ENCODE measurements around the gene CLIC3.

CLIC3 gene

DNA sequence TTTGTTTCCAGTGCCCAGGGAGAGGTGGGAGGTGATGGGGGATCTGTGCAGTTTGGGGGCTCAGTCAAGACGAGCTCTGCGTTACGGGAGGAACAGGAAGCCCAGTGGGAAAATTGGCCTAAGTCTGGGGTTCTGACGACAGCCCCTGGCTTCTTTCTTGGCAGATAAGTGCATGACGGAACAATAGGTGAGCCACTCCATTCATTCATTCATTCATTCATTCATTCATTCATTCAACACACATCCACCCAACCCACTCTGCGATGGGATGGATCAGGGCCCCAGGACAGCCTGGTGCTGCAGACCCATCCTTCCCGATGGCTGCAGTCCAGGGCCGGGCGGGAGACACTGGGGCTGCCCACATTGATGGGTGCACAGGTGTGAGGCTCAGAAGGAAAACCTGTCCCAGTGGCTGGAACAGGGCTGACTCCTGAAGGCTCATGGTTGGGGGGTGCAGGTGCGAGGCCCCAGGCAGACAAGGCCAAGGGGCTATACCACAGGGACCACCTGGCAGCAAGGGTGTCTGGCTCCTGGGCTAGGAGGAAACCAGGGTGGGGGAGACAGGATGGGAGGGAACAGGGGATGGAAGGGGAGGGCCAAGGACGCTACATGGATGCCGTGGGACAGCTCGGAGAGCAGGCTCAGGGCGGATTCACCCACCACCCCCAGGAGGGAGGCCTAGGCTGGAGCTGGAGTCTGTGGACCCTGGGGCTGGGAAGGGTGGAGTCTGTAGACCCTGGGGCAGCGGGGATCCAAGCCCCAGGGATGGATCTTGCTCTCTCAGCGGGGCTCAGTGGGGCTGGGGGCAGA is 15.5 kb downstream of the CLIC3 start:
- no peak for DNase-seq (ENCODE audit: low spot score)

DNA sequence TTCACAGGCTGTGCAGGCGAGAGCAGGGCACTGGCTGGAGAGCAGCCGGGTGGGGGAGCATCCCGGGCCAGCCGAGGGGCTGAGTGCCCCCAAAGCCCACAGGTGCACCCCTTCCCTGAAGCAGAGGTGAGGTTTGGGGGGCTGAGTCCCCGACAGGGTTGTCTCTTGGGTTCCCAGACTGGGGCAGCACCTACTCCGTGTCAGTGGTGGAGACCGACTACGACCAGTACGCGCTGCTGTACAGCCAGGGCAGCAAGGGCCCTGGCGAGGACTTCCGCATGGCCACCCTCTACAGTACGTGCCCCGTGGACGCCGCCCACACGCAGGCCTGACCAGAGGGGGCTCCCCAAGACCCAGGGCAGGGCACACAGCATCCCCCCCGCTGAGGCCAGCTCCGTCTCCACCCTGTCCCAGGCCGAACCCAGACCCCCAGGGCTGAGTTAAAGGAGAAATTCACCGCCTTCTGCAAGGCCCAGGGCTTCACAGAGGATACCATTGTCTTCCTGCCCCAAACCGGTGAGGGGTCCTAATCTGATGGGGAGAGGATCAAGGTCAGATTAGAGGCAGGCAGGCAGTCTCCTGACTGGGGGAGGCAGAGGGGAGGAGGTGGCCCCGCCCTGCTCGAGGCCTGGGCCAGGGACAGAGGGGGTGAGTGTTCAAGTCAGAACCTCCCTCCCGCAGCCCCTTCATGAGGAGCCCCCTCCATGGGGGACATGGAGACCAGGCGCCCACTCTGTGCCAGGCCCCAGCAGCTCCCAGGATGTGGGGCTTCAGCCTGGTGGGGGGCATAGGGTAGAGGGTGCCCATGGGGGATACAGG is 16.4 kb downstream of the CLIC3 start:
- no peak for DNase-seq (ENCODE audit: low spot score)

DNA sequence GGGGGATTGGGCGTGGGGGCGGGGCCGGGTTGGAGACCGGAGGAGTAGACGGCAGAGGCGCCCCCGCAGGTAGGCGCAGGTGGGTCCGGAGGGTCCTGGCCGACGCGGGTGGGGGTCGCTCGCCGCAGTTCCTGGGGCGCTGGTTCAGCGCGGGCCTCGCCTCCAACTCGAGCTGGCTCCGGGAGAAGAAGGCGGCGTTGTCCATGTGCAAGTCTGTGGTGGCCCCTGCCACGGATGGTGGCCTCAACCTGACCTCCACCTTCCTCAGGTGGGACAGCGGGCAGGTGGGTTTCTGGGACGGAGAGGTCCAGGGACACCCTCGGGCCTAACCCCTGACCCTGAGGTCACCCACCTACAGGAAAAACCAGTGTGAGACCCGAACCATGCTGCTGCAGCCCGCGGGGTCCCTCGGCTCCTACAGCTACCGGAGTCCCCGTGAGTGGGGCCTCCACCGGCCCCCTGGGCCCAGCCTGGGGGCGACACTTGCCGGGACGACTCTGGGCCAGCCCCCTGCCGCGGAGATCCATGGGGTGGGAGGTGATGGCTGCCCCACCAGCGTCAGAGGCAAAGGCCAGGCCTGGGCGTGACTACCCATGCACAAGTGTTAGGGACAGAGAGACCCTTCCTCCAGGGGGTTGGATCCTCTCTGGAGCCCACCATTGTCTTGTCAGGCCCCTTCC is 17.4 kb downstream of the CLIC3 start:
- no peak for DNase-seq (ENCODE audit: low spot score)

DNA sequence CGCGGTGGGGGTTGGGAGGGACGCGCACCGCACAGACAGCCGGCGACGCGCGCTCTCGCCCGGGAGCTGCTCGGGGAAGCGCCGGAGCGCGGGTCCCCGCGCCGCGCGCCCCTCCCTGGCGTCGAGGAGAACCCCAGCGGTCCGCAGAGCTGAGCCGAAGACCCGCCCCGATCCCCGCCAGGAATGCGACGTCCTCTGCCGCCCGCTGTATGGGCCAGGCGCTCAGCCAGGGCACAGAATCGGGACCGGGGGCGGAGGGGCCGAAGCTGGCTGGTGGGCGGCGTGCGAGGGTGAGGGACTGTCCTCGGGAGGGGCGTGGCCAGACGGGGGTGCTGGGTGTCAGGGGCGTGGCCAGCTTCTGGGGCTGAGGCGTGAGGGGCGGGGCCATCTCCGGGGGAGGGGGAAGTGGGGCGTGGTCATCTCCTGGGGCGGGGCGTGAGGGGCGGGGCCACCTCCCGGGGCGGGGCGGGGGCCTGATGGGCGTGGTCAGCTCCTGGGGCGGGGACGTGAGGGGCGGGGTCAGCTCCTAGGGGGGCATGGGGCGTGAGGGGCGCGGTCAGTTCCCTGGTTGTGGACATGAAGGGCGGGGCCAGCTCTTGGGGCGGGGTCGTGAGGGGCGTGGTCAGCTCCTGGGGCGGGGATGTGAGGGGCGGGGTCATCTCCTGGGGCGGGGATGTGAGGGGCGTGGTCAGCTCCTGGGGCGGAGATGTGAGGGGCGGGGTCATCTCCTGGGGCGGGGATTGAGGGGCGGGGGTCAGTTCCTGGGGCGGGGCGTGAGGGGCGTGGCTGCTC is 18.1 kb downstream of the CLIC3 start:
- DNase-seq (ENCODE audit: low spot score) = peak; percentile 96

DNA sequence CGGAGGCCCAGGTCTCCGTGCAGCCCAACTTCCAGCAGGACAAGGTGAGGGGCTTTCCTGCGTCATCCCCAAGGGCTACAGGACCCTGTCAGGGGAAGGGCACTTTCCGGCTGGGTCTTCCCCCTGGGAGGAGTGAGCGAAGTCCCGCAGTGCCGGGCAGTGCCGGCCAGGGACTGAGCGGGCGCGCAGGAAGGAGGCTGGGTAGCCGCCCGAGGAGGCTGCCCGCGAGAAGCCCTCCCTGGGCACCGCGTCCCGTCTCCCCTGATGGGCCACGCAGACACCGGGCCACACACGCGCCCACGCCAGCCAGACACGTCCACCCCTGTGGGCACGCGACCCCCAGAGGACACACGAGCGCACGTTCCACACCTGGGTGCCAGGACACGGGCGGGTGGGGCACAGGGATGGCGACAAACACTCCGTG is 18.7 kb downstream of the CLIC3 start:
- no peak for DNase-seq (ENCODE audit: low spot score)

DNA sequence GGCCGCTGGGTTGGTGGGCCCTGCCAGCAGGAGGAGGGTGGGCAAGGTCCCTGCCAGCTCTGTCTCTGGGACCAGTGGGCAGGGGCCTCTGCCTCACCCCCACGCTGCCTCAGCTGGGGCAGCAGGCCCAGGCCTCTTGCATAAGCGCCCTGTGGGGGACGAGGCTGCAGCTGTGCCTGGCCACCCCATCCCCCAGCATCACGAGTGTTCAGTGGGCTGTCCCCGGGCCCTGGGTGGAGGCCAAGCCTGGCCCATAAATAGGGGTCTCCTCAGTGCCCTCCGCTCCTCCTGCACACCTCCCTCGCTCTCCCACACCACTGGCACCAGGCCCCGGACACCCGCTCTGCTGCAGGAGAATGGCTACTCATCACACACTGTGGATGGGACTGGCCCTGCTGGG is 19.1 kb downstream of the CLIC3 start, which contains the start of gene PTGDS:
Gene PTGDS (plus strand): TSS at position 282 of the 400 bp plus-strand sequence. CDS start 75 bp downstream, at position 357.
- DNase-seq (ENCODE audit: low spot score) = no peak

DNA sequence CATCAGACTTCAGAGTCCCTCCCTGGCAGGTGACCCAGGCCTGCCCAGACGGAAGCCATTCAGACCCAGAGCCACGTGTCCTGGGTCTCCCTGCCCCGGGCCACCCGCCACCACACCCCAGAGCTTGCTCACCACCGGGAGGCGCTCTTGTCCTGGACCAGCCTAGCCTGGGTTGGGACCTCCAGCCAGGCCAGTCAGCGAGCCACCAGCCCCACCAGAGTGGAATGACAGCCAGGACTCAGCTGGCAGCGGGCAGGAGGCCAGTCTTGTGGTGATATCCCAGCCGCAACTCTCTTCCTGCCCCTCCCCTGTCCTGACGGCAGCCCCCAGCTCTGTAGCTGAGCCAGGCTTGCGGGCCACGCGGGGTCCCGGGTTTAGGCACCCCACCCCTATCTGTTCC is 20.7 kb downstream of the CLIC3 start:
- DNase-seq (ENCODE audit: low spot score) = no peak

DNA sequence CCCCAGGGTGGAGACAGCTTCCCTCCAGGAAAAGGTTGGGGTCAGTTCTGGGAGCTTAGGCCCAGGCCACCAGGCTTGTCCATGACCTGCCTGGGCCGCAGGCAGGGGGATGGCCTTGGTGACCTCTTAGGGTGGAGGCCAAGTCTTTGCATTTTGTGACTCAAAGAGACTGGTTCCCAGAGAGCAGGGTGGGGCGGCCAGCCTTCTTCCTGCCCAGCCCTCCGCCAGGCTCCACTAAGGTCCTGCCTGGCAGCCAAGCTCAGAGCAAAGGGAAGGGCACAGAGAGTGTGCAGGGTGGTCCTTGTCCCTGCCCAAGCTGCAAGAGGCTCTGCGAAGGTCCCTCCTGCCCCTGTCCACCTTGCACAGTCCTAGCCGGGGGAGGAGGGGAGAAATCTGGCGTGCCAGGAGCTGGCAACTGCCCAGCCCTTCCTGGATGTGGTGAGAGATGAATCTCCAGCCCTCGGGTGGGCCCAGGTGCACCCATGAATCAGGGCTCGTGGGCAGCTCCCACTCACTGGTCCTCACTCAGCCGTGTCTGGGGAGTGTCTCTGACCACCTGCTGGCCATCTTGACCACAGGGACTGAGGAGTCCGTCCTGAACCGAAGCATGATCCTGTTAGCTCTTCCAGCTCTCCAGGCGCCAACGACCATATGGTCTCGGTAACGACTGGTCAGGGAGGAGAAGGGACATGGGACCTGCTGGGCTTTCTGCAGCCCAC is 21.4 kb downstream of the CLIC3 start:
- DNase-seq (ENCODE audit: low spot score) = no peak

DNA sequence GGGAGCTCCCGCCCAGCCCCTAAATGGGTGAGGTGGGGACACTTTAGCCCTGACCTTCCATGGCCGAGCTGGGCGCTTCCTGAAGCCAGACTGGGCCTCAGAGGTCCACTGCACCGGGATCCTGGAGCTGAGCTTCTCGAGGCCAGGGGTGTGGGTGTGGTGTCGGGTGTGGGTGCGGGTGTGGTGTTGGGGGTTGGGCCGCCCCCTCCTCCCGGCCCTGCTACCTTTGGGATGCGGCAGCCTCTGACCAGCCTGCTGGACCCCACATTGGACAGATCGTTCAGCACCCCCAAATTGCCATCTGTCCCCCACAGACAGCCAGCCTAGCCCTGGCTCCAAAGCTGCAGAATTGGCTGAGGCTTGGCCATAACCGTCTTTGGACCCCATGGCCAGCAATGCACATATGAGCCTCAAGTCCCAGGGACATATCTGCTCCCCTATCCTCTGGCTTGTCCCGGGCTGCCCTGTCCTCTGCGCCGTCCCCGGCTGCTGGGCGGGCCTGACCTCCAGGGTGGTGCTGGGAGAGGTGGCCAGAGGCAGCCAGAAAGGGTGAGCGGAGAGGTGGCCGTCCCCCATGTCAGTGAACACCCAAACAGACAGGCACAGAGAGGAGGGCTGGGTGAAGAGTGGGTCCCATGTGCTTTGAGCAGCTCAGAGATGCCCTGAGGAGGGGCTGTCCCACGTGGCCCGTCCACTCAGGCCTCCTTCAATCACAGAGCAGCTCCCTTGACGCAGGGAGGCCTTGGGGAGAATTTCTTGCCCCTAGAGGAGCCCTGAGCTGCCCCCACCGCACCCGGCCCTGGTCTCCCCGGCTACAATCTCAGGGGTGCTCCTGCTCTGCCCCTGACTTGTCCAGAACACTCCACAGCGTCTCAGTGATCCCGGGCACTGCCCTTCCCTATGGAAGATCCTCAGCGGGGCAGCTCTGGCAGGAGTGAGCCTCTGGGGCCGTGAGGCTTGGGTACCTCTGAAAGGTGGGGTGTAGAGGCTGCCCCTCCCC is 22.4 kb downstream of the CLIC3 start:
- no peak for DNase-seq (ENCODE audit: low spot score)

DNA sequence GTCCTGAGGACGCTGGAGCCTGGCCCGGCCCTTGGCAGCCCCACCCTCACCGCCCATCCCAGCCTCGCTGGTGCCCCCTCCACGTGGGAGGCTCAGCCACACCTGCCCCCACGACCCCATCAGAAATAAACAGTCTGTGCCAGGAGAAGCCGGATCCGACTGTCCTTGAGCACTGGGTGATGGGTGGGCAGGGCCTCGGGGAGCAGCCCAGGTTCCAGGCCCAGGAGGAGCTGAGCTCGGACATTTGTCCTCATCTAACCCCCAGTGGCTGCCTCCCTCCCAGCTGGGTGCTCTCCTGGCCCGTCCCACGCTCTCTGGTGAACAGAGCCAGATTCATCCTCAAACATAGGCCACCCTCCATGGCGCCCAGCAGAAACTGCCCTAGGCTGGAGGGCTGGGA is 23.6 kb downstream of the CLIC3 start:
- DNase-seq (ENCODE audit: low spot score) = no peak

DNA sequence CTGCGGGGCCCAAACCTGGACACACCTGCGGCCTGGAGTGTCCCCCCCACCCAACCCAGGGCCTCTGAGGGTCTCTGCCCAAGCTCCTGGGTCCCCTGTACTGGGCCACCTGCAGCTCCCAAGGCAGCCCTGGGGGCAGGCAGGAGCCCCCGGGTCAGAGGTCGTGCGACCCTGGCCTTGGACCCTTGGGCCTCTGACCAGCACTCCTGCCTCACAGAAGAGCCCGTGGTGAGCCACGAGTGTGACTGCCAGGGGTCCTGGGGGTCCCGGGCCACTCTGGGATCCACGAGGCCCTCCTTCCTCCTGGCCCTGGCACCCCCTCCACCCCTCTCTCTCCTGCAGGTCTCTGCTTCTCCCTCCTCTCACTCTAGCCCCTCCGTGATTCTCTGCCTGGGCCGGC is 24.0 kb downstream of the CLIC3 start:
- DNase-seq (ENCODE audit: low spot score) = no peak

DNA sequence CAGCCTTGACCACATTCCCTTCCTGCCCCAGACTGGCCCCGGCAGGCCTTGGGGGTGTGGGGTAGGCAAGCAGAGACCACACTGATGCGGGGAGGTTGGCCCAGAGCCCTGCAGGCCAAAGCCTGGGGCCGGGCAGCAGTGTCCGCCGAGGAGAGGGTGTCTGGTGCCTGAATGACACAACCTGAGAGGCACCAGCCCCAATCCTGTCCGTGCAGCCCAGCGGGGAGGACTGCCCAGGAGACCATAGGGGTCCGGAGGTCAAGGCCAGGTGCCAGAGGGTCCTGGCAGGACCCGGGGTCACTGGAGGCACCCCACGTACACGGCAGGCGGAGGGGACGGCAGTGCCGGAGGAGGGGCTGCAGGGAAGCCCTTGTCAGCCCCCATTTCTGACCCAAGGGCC is 24.6 kb downstream of the CLIC3 start:
- no peak for DNase-seq (ENCODE audit: low spot score)

DNA sequence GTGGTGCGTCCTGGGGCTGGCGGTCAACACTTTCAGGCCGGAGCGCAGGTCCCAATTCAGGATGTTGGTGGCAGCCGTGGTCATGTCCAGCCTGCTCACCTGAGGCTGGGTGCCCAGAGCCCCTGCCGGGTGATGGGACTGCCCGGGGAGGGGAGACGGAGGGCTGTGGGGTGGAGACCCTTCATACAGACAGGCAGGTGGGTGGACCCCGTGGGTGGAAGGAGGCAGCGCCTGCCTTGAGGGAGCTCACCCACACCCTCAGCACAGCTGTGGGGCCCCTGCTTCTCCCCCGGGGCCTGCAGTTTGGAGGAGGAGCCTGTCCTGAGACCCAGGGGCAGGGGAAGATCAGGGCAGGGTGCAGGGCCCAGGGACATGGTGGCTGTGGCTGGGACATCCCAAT is 26.0 kb downstream of the CLIC3 start:
- no peak for DNase-seq (ENCODE audit: low spot score)

DNA sequence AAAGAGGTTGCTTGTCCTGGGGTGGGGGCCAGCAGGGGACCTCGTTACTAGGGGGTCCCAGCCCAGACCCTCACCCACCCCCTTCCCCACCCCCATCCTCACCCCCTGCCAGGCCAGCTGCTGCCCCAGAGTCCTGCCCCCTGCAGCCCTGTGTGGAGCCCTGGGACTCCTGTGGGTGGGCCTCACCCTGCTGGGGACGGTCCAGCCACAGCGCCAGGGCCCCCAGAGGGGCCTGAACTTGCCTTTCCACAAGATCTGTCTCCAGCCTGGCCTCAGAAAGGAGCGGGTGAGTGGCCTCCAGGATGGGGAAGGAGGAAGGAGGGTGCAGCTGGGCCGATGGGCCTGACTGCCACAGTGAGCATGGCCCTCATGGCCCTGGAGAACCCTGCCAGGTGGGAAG is 26.6 kb downstream of the CLIC3 start:
- DNase-seq (ENCODE audit: low spot score) = no peak

DNA sequence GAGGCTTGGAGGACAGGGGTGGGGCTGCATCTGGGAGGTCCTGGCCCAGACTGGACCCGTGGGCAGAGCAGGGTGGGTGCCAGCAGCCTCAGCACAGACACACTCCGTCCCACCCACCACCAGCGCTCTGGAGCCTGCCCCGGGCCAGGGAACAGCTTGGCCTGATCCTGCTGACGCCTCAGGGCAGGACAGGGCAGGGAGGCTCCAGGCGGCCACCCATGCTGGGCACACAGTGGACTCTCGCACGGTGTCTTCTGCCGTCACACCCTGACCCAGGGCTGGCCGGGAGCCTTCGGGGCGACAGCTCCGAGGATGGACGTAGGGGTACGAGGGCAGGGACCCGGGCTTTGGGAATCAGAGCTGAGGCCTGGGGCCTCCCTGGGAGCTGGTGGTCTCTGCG is 27.2 kb downstream of the CLIC3 start:
- no peak for DNase-seq (ENCODE audit: low spot score)

DNA sequence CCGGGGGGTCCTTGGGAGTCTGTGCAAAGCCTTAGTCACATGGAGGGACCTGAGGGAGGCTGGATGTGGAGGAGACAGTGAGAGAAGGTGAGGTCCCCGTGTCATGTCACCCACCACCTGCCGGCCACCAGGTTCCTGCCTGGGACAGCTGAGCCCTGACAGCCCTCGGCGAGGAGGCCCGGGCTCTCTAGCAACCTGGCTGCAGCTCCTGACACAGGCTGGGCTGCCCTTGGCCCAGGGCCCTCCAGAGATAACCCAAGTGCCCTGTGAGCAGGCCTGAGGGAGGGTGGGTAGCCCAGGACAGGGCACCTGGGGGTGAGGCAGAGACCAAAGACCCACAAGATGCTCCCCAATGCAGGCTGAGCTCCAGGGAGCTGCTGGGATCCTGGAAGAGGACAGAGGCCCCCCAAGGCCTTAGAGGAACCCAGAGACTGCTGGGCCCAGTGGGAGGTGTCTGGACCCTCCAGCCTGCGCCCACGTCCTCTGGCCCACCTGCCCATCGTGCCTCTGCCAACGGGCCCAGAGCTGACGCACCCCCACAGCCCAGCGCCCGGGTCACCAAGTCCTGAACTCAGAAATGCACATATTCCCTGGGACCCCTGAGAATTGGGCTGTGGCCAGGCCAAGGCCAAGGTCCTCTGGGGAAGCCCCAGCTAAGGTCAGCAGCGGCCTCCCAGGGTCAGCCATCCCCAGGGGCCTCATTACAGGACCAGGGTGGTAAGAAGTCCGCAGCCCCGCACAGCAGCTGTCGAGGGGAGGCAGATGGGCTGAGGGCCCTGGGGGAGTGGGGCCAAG is 27.8 kb downstream of the CLIC3 start:
- no peak for DNase-seq (ENCODE audit: low spot score)

DNA sequence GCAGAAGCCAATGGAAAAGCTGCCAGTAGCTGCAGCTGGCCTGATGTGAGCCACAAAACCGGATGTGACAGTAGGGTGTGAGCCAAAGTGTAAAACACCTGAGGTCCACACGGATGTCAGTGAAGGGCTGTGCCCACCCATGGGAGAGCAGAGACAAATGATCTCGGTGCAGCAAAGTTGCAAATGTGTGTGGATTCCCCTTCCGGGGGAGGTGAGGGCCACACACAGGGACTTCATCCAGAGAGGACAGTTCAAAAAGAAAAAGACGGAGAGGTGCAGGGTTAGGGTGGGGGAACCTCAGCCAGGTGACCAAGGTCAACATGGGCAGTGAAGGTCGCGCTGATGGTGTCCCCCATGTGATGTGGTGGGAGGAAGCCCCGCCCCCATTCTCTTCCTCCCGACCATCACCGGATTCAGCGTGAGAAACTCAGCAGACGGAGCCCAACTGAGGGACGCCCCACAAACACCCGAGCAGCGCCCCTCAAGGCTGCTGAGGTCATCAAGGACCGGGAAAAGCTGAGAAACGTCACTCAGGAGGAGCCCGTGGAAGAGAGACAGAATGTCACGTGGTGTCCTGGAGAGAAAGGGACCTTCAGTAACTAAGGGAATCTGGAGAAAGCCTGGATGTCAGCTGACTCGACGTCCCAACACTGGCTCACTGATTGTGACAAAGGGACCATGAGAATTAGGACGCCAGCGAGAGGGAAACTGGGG is 30.4 kb downstream of the CLIC3 start:
- no peak for DNase-seq (ENCODE audit: low spot score)

DNA sequence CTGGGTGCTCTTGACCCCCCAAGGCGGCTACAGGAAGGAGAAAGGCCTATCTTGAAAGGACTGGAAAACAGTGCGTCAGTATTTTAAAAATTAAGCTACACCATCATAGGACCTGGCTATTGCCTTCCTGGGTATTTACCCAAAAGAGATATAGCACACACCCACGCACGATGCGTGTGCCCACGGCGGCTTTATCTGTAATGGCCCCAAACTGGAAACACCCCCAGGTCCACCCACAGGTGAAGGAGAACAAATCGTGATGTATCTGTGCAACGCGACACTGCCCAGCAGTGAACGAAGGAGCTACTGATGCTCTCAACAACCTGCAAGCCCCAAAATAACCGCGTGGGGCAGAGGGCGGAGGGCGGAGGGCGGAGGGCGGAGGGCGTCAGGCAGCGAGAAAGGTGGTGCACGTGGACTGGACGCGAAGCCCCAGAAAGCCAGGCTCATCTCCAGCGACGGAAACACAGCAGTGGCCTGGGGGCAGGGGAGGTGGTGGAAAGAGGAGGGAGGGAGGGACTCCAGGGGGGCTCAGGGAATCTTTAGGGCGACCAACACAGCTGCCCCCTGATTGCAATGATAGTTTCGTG is 31.4 kb downstream of the CLIC3 start:
- no peak for DNase-seq (ENCODE audit: low spot score)

Data from GM03348 (cell line).